NCI-H82 treated with DMSO at 0.1 percent for 48 hours (cell line): ENCODE results near the gene PDZD4.

ENCODE experiments used
- DNase-seq: peaks from one replicate; lab custom pipeline; 2025; ENCODE audit not compliant: unreplicated experiment; lab: John Stamatoyannopoulos, UW

The PDZD4 gene

DNA sequence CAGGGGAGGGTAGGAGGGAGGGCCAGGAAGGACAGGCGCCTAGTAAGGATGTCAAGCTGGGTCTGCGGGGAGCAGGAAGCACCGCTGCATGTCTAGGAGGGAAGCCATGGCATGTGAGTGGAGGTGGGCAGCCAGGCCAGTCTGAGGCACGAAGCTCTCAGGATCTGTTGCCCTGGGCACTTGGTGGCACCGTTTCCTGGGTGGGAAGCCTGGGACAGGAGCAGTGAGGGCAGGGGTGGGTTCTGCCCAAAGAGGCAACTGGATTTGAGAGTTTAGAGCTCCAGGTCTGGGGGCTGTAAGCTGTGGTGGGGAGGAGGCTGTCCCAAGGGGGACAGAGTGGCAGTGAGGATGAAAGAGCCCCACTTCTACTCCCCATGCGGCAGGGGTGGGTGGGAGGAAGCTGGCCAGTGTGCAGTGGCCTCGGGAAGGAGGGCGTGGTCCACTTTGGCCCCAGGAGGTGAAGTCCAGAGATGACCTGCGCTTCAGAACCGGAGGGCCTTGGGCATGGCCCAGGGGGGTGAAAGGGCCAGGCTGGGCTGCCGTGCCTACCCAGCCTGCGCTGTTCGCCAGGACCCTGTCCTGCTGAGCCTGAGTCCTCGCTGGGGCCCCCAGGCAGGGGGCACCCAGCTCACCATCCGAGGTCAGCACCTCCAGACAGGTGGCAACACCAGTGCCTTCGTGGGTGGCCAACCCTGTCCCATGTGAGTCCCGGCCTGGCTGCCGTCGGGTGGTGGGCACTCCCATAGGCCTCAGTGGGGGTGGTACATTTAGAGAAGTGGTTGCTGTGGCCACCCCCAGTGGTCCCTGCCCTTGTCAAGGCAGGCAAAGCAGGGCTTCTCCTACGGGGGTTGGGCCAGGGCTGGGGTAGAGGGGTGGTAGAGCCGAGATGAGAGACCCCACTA lies 57.8 kb downstream of the PDZD4 start:
- DNase-seq, result no peak

- DNase-seq, result no peak
Measured at GRCh38 chrX:153771415-153772315, 58.7 kb downstream of the PDZD4 start.

- DNase-seq, result no peak
Measured at GRCh38 chrX:153770601-153771414, 59.5 kb downstream of the PDZD4 start.

GRCh38 chrX:153769865-153770600 lies 60.3 kb downstream of the PDZD4 start:
- no peak for DNase-seq

- DNase-seq, result no peak
Measured at GRCh38 chrX:153769158-153769864, 61.0 kb downstream of the PDZD4 start.

- no peak for DNase-seq
Measured at GRCh38 chrX:153768311-153769157, 61.8 kb downstream of the PDZD4 start.

GRCh38 chrX:153767674-153768055 lies 62.7 kb downstream of the PDZD4 start:
- DNase-seq, result no peak

GRCh38 chrX:153766871-153767673 lies 63.3 kb downstream of the PDZD4 start:
- no peak for DNase-seq

GRCh38 chrX:153766098-153766817 lies 64.1 kb downstream of the PDZD4 start:
- DNase-seq, result no peak

GRCh38 chrX:153765138-153766079 lies 64.9 kb downstream of the PDZD4 start:
- no peak for DNase-seq

DNA sequence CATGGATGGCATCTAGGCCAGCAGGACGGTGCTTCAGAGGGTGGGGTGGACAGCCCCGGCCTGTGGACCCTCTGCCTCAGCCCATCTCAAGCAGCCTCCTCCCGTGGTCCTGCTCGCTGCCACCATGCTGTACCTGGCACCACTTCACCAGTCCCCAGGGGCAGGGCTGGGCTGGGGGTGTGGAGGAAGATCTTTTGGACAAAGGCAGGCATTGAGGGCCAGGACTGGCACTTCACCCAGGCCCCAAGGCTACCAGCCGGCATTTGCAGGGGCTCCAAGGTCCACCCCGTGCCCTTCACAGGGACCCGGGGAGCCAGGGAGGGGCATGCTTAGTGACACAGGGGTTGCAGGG lies 65.6 kb downstream of the PDZD4 start:
- DNase-seq, result no peak

- peak; percentile 22 for DNase-seq
Measured at GRCh38 chrX:153763989-153764755, 66.2 kb downstream of the PDZD4 start, which contains the start of gene PLXNB3. PLXNB3 (plus strand) TSS chrX:153764249; CDS start chrX:153765536, 1,287 bp downstream.

DNA sequence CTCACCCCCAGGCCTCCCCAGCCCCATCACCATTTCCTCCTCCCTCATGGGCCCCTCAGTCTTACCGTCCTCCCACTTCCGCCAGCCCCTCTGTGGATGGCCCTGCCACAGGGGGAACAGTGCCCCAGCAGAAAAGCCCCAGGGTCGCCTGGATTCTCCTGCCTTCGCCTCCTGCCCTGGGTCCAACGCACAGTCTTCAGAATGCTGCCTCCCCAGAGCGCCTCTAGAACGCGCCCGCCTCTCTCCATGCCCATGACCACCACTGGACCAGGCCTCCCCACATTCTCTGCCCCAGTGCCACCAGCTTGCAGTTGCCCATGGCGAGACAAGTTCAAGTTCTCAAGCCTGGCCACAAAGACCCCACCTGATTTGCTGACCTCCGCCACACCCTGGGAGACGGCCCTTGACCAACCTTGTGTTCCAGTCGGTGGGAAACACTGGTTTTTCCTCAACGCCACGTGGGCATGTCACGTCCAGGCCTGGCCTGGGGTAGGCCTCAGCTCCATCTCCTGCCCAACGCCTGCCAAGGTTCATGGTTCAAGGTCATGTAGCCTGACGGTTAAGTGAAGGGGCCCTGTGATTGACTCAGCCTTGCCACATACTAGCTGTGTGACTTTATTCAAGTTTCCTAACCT lies 66.9 kb downstream of the PDZD4 start:
- no peak for DNase-seq

GRCh38 chrX:153762626-153763173 lies 67.6 kb downstream of the PDZD4 start:
- no peak for DNase-seq

DNA sequence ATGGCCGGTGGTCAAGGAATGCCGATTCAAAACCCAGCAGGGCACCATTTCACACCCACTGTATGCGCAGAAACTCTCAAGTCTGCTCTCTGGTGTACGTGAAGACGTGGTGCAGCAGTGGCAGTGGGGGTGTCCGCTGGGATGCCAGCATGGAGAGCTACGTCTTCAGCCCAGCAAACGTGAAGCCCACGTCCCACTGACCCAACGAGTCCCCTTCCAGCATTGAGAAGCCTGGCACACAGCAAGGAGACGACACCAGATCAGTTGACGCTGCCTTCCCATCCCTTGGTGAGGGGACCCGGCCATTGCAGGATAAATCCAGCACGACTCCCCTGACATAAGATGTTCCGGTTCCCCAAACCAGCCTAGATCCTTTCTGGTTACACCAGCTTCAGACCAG lies 68.5 kb downstream of the PDZD4 start:
- DNase-seq, result no peak
